MM.1S (cell line): ENCODE data around the gene C19orf73.
A peak's percentile ranks its signal among the peaks of the same experiment; 100 is the strongest.

Experiments used
- DNase-seq: peaks from one replicate; pipeline ENCODE4 v3.0.0-alpha.2; 2015
- H2AFZ ChIP-seq: fragments of 300-600 bp; sonication (generic); 2 replicates; pipeline ENCODE4 v1.6.0; 2016; ENCODE audit warnings: antibody characterized with exemption, low read length
- H3F3A ChIP-seq: fragments of 300-600 bp; sonication (generic); 2 replicates; pipeline ENCODE4 v1.6.1; 2016; ENCODE audit warnings: mild to moderate bottlenecking, antibody characterized with exemption, low read length, moderate library complexity, mixed read lengths; ENCODE audit not compliant: insufficient read depth
- H3K27ac ChIP-seq: fragments of 300-600 bp; sonication (generic); 2 replicates; pipeline ENCODE4 v1.5.1; 2016; ENCODE audit warnings: mild to moderate bottlenecking, low read length
- H3K27me3 ChIP-seq: fragments of 300-600 bp; sonication (generic); replicated peaks from 2 replicates; pipeline ENCODE4 v1.6.0; 2016; ENCODE audit warnings: low read length; ENCODE audit not compliant: insufficient read depth
- H3K36me3 ChIP-seq: fragments of 300-600 bp; sonication (generic); replicated peaks from 2 replicates; pipeline ENCODE4 v1.6.1; 2016; ENCODE audit warnings: mild to moderate bottlenecking, low read length, mixed read lengths; ENCODE audit not compliant: insufficient read depth
- H3K4me1 ChIP-seq: fragments of 300-600 bp; sonication (generic); 2 replicates; pipeline ENCODE4 v1.6.1; 2016; ENCODE audit warnings: low read length, mixed read lengths
- H3K4me2 ChIP-seq: fragments of 300-600 bp; sonication (generic); 2 replicates; pipeline ENCODE4 v1.6.0; 2016; ENCODE audit warnings: low read depth, low read length
- H3K4me3 ChIP-seq: fragments of 300-600 bp; sonication (generic); 2 replicates; pipeline ENCODE4 v1.5.1; 2016; ENCODE audit warnings: low read length, mixed read lengths
- H3K79me2 ChIP-seq: fragments of 300-600 bp; sonication (generic); 2 replicates; pipeline ENCODE4 v1.6.1; 2016; ENCODE audit warnings: mixed run types, low read length, mixed read lengths
- H3K9ac ChIP-seq: fragments of 300-600 bp; sonication (generic); 2 replicates; pipeline ENCODE4 v1.6.1; 2016; ENCODE audit warnings: low read length, mixed read lengths
- H3K9me2 ChIP-seq: fragments of 300-600 bp; sonication (generic); replicated peaks from 2 replicates; pipeline ENCODE4 v1.6.1; 2016; ENCODE audit warnings: mild to moderate bottlenecking, low read length, mixed read lengths; ENCODE audit not compliant: insufficient read depth
- H3K9me3 ChIP-seq: fragments of 300-600 bp; sonication (generic); replicated peaks from 2 replicates; pipeline ENCODE4 v1.6.1; 2016; ENCODE audit warnings: mild to moderate bottlenecking, low read length, mixed read lengths; ENCODE audit not compliant: insufficient read depth
- H4K20me1 ChIP-seq: fragments of 300-600 bp; sonication (generic); 2 replicates; pipeline ENCODE4 v1.6.1; 2016; ENCODE audit warnings: mild to moderate bottlenecking, low read length, moderate library complexity, mixed read lengths; ENCODE audit not compliant: insufficient read depth
- CTCF ChIP-seq: fragments of 300-600 bp; sonication (generic); IDR thresholded peaks from 2 replicates; pipeline ENCODE4 v1.5.1; 2016; ENCODE audit warnings: antibody characterized with exemption, low read length, mixed read lengths
- EZH2 ChIP-seq: fragments of 300-600 bp; sonication (generic); optimal IDR thresholded peaks from 2 replicates; pipeline ENCODE3; 2017; ENCODE audit warnings: low read depth, mild to moderate bottlenecking, antibody characterized with exemption, low read length, mixed read lengths
- EZH2phosphoT487 ChIP-seq: fragments of 300-600 bp; sonication (generic); IDR thresholded peaks from 2 replicates; pipeline ENCODE4 v1.6.1; 2018; ENCODE audit warnings: antibody characterized with exemption, low read length

C19orf73 gene

GRCh38 chr19:49097453-49098288 is 21.3 kb downstream of the C19orf73 start:
- Histone ChIP-seq H3K4me3 (no peak overlapping the region), H3K27ac (peak overlapping the region; percentile 4; the same call in 1 of the 2 replicates), H3K36me3 (peaks cover 15% of the 10 kb centered on the region; the same call in 1 of the 2 replicates), H3K27me3 (no peaks in the 10 kb centered on the region), H3K9me2 (no peaks in the 10 kb centered on the region), H2AFZ (no peak overlapping the region), H3F3A (peaks cover 12% of the 10 kb centered on the region), H3K9me3 (no peaks in the 10 kb centered on the region), H3K79me2 (peaks cover 73% of the 10 kb centered on the region), H3K4me2 (no peak overlapping the region), H3K4me1 (no peaks in the 10 kb centered on the region), H4K20me1 (peaks cover 8% of the 10 kb centered on the region; the same call in 1 of the 2 replicates), H3K9ac (no peak overlapping the region)
- no peak for TF ChIP-seq EZH2
- peak; percentile 99 for TF ChIP-seq CTCF
- peak; percentile 77 for DNase-seq

GRCh38 chr19:49094505-49095482 is 24.1 kb downstream of the C19orf73 start:
- H3K9ac ChIP-seq = no peak overlapping the region
- H3F3A ChIP-seq = peaks cover 12% of the 10 kb centered on the region
- no peak for TF ChIP-seq CTCF
- TF ChIP-seq EZH2phosphoT487 = no peak
- TF ChIP-seq EZH2 = no peak
- H3K4me2 ChIP-seq = no peak overlapping the region
- H3K9me3 ChIP-seq = no peaks in the 10 kb centered on the region
- H3K4me3 ChIP-seq = no peak overlapping the region
- no peaks in the 10 kb centered on the region for H3K9me2 ChIP-seq
- no peaks in the 10 kb centered on the region for H3K4me1 ChIP-seq
- no peaks in the 10 kb centered on the region for H3K27me3 ChIP-seq
- peaks cover 22% of the 10 kb centered on the region for H4K20me1 ChIP-seq
- peaks cover 86% of the 10 kb centered on the region for H3K79me2 ChIP-seq
- no peak for DNase-seq
- H3K27ac ChIP-seq = no peak overlapping the region
- H2AFZ ChIP-seq = no peak overlapping the region
- peaks cover 24% of the 10 kb centered on the region for H3K36me3 ChIP-seq

GRCh38 chr19:49092686-49093085 is 26.3 kb downstream of the C19orf73 start:
- TF ChIP-seq EZH2 (no peak), CTCF (no peak), EZH2phosphoT487 (no peak)
- Histone ChIP-seq H3K9me2 (no peaks in the 10 kb centered on the region), H2AFZ (no peak overlapping the region), H4K20me1 (peaks cover 31% of the 10 kb centered on the region), H3K4me2 (no peak overlapping the region), H3K27me3 (no peaks in the 10 kb centered on the region), H3K36me3 (peaks cover 16% of the 10 kb centered on the region), H3K4me1 (peaks cover under 1% of the 10 kb centered on the region; the same call in 1 of the 2 replicates), H3K79me2 (peaks cover 87% of the 10 kb centered on the region), H3K9ac (no peak overlapping the region), H3K4me3 (no peak overlapping the region), H3F3A (peaks cover 12% of the 10 kb centered on the region), H3K27ac (no peak overlapping the region), H3K9me3 (no peaks in the 10 kb centered on the region)
- no peak for DNase-seq
